Nephron progenitor cell (in vitro differentiated cells): Measurements from ENCODE around the gene PLA2G4B.

ENCODE experiments used
- DNase-seq: peaks from one replicate; pipeline ENCODE4 v3.0.0; 2021
- H3K27ac Mint-ChIP-seq: 2 replicates; pipeline ENCODE4 v1.8.0; 2021; ENCODE audit warnings: mild to moderate bottlenecking, moderate library complexity, mixed read lengths
- H3K27me3 Mint-ChIP-seq: 2 replicates; pipeline ENCODE4 v1.8.0; 2021; ENCODE audit warnings: mild to moderate bottlenecking, low read depth, mixed read lengths; ENCODE audit not compliant: poor library complexity
- H3K36me3 Mint-ChIP-seq: 2 replicates; pipeline ENCODE4 v1.8.0; 2021; ENCODE audit warnings: low read depth, mixed read lengths
- H3K4me1 Mint-ChIP-seq: 2 replicates; pipeline ENCODE4 v1.8.0; 2021; ENCODE audit warnings: mixed read lengths
- H3K4me3 Mint-ChIP-seq: 2 replicates; pipeline ENCODE4 v1.8.0; 2021; ENCODE audit warnings: mild to moderate bottlenecking, moderate library complexity, mixed read lengths
- H3K9me3 Mint-ChIP-seq: 2 replicates; pipeline ENCODE4 v1.8.0; 2021; ENCODE audit warnings: mild to moderate bottlenecking, moderate library complexity, mixed read lengths
- TF ChIP-seq, protein P1 (sequence below): fragments of 200-600 bp; sonication (generic); IDR thresholded peaks from 2 replicates; pipeline ENCODE4 v1.5.0; 2021; ENCODE audit warnings: antibody characterized with exemption

The PLA2G4B gene

DNA sequence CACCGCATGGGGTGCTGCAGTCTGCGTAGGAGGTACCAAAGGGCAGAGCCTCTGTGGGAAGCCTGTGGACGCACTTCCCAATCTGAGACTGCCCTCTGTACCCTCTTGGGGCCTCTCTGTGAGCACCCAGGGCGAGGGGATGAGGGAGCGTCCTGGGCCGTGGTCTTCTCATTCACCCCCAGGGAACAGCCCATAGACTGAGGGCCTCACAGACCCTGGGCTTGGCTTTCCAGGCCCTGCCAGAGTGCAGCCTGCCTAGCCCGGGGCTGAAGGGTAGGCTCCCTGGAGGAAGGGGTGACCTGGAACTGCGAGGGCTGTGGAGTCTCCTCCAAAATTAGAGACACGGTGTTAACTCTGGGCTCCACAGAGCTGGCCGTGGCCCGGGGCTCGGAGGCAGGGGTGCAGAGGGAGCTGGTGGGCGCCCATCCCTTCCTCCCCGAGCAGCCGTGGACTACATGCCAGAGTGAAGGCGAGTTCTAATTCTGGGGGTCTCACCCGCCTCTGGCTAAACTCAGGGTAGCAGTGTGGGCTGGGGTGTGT lies 55.7 kb downstream of the PLA2G4B start:
- DNase-seq: no peak
- H3K4me1 Mint-ChIP-seq: peaks cover 37% of the 10 kb centered on the region
- H3K27me3 Mint-ChIP-seq: peaks cover 17% of the 10 kb centered on the region
- H3K36me3 Mint-ChIP-seq: no peaks in the 10 kb centered on the region
- H3K27ac Mint-ChIP-seq: no peak overlapping the region
- H3K4me3 Mint-ChIP-seq: no peak overlapping the region
- TF ChIP-seq, protein P1, sequence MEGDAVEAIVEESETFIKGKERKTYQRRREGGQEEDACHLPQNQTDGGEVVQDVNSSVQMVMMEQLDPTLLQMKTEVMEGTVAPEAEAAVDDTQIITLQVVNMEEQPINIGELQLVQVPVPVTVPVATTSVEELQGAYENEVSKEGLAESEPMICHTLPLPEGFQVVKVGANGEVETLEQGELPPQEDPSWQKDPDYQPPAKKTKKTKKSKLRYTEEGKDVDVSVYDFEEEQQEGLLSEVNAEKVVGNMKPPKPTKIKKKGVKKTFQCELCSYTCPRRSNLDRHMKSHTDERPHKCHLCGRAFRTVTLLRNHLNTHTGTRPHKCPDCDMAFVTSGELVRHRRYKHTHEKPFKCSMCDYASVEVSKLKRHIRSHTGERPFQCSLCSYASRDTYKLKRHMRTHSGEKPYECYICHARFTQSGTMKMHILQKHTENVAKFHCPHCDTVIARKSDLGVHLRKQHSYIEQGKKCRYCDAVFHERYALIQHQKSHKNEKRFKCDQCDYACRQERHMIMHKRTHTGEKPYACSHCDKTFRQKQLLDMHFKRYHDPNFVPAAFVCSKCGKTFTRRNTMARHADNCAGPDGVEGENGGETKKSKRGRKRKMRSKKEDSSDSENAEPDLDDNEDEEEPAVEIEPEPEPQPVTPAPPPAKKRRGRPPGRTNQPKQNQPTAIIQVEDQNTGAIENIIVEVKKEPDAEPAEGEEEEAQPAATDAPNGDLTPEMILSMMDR: no peak
- H3K9me3 Mint-ChIP-seq: no peaks in the 10 kb centered on the region

DNA sequence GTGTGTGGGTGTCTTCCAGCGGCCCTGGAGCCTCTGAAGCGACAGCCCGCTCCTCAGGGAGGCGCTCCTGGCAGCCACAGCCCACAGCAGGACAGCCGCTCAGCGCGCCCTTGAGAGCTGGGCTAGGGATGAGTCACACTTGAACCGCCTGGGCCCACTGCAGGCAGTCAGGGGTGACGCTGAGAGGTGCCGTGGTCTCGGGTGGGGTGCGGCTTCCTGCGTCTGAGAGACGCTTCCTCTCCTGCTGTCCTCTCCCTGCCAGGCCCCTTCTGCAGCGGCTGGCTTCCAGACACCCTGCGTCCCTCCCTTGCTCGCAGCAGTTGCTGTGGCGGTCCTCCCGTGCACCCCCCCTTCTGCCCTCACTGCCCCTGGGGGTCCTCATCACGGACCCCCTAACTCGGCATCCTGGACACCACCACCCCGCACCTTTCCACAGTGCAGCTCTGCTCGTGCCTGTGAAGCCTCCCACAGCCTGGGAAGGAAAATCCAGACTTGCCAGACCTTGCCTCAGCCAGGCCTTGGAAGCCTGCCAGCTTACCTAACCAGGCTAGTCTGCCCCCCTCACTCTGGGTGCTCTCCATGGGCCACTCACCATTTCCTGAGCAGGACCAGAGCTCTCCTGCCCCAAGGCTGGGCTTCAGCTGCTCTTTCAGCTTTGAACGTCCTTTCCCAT lies 56.3 kb downstream of the PLA2G4B start:
- TF ChIP-seq, protein P1: no peak
- peak overlapping the region; percentile 24 for H3K27ac Mint-ChIP-seq
- H3K4me3 Mint-ChIP-seq: no peak overlapping the region
- no peaks in the 10 kb centered on the region for H3K36me3 Mint-ChIP-seq
- peaks cover 14% of the 10 kb centered on the region for H3K27me3 Mint-ChIP-seq
- H3K4me1 Mint-ChIP-seq: peaks cover 37% of the 10 kb centered on the region
- no peak for DNase-seq
- no peaks in the 10 kb centered on the region for H3K9me3 Mint-ChIP-seq

DNA sequence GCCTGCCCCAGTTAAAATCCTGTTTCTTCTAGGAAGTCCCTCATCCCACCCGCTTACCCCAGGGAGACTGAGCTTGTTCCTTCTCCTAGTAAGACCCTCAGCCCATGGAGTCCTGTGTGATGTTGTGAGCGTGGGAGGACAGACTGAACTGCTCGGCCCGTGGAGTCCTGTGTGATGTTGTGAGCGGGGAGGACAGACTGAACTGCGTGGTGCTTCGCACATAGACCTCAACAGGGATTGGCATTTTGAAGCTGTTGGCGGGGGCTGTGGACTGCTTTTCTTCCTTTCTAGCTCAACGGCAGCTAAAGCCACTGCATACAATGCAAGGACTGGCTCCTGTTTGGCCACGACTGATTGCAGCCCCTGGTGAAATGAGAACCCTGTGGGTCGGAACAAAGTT lies 56.8 kb downstream of the PLA2G4B start:
- peaks cover 14% of the 10 kb centered on the region for H3K27me3 Mint-ChIP-seq
- no peak overlapping the region for H3K4me3 Mint-ChIP-seq
- no peaks in the 10 kb centered on the region for H3K9me3 Mint-ChIP-seq
- no peaks in the 10 kb centered on the region for H3K36me3 Mint-ChIP-seq
- DNase-seq: no peak
- peaks cover 37% of the 10 kb centered on the region for H3K4me1 Mint-ChIP-seq
- peak overlapping the region; percentile 24 for H3K27ac Mint-ChIP-seq
- TF ChIP-seq, protein P1: no peak

DNA sequence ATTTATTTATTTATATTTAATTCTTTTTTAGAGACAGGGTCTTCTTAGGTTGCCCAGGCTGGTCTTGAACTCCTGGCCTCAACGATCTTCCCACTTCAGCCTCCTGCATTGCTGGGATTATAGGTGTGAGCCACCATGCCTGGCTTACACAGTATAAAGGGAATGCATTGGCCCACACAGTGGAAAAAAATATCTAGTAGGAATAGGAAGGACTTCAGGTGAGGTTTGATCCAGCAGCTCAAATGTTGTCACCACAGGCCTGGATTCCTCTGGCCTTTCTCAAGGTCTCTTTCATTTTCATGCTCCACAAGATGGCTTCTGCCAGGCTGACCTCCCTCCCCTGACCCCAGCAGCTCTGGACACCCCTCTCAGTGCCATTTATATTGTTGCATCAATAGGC lies 57.3 kb downstream of the PLA2G4B start:
- Mint-ChIP-seq H3K36me3 (peaks cover 4% of the 10 kb centered on the region), H3K4me1 (peaks cover 40% of the 10 kb centered on the region), H3K27ac (no peak overlapping the region), H3K4me3 (no peak overlapping the region), H3K9me3 (no peaks in the 10 kb centered on the region), H3K27me3 (peaks cover 12% of the 10 kb centered on the region)
- TF ChIP-seq, protein P1: no peak
- no peak for DNase-seq

DNA sequence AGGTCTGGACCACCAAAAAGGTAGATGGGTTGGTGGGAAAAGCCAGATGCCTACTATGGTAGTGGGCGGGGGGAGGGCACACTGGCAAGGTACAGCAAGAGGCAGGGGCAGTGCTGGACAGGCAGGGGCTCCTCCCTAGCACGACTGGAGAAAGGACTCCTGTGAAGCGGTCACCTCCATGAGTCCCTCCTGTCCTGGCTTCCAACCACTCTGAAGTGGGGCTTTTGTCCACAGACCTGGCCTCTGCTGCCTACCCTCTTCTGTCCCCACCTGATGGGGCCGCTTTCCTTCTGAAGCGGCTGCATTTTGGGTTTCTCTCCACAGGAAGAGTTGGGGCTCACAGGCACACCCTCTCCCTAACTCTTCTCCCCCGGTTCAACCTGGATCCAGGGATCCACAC lies 57.9 kb downstream of the PLA2G4B start:
- peaks cover 46% of the 10 kb centered on the region for H3K4me1 Mint-ChIP-seq
- no peak for DNase-seq
- no peak overlapping the region for H3K4me3 Mint-ChIP-seq
- H3K36me3 Mint-ChIP-seq: peaks cover 10% of the 10 kb centered on the region
- peak overlapping the region; percentile 32 for H3K27ac Mint-ChIP-seq
- no peaks in the 10 kb centered on the region for H3K9me3 Mint-ChIP-seq
- peaks cover 6% of the 10 kb centered on the region for H3K27me3 Mint-ChIP-seq
- TF ChIP-seq, protein P1: no peak

DNA sequence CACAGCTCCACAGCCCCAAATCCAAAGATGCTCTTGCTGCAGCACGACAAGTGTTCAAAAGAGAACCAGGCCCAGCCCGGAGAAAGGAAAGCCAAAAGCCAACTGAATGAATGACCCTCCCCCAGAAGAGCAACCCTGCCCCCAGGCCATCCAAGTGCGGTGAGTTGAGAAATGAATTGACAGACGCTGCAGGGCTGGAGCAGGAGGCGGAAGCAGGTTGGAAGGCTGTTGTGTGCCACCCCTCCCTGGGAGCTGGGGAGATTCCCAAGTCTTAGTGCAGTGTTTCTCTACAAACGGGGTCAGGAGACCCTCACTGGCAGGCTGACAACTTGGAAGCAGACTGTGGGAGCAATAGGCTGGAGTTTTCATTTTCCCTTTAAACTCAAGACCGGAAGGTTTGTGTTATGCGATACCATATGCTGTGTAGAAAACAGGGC lies 58.7 kb downstream of the PLA2G4B start:
- peak overlapping the region; percentile 3 for H3K4me3 Mint-ChIP-seq
- peaks cover under 1% of the 10 kb centered on the region for H3K27me3 Mint-ChIP-seq
- H3K36me3 Mint-ChIP-seq: peaks cover 11% of the 10 kb centered on the region
- H3K4me1 Mint-ChIP-seq: peaks cover 46% of the 10 kb centered on the region
- TF ChIP-seq, protein P1: no peak
- H3K9me3 Mint-ChIP-seq: no peaks in the 10 kb centered on the region
- DNase-seq: no peak
- peak overlapping the region; percentile 73 for H3K27ac Mint-ChIP-seq
